ENCODE data around the gene HMGCS1. TPM values are rescaled to one million over a fixed set of nuclear protein-coding genes. Genes with fewer than 3 reads are reported as not detected.

The HMGCS1 gene
- total and polyA plus RNA-seq, 9 of the 15 experiments (the other 6 are each of a cell fraction or from before 2014, with no cell fraction given): 43.7 to 337 (median 111) TPM

GRCh38 chr5:43301653-43302091, 11.5 kb downstream of the HMGCS1 start:
- H3K4me3 ChIP-seq: no peak overlapping the region
- in situ Hi-C loops (cut with MboI) (no loop called here), intact Hi-C loops (cut with micrococcal nuclease) (loop anchor here (10.0 kb wide), 1 partner anchor 303 kb away; the partner anchor contains the start of gene NNT)
- peak overlapping the region; percentile 47; the same call in 1 of the 2 replicates for H3K4me2 ChIP-seq (ENCODE audit: insufficient read depth, low read length)
- FAIRE-seq (peak; percentile 81), DNase-seq (ENCODE audit: extremely low read depth in 1 of 4, low spot score in 3 of 4) (peak in 2 of 4 experiments; percentile 54 to 73), ATAC-seq (peak; percentile 78)
- peak overlapping the region; percentile 47 for H2AFZ ChIP-seq (ENCODE audit: low read depth, low read length)
- 10% methylated on average over 3 of the region's 3 CpGs for WGBS (ENCODE audit: insufficient coverage, low coverage, missing lambda C conversion rate)
- ChIA-PET CTCF (ENCODE audit: low intra/inter-chr PET ratio) (no interaction called here), POLR2A (interaction anchor here (1.0 to 2.5 kb wide), 2 partner anchors 11 to 13 kb away, joined by 4 to 14 read pairs; partner anchors contain the start of gene HMGCS1)
- H3K9ac ChIP-seq (ENCODE audit: insufficient read depth in 1 of 2, low read depth in 2 of 2, low read length in 2 of 2): peak overlapping the region in 1 of 2 experiments; percentile 15; a peak in 2 of 4 replicates
- peaks cover 69% of the 10 kb centered on the region for H3K79me2 ChIP-seq (ENCODE audit: control insufficient read depth, insufficient read depth, low read length)
- no peaks in the 10 kb centered on the region for H3K9me3 ChIP-seq (replicated peaks; ENCODE audit: control insufficient read depth, insufficient read depth, low read depth, low read length)
- no TSS peak for BruUV-seq (replicated peaks)
- no peaks in the 10 kb centered on the region for H3K9me1 ChIP-seq (ENCODE audit: control insufficient read depth, insufficient read depth, low read length)
- peaks cover 91% of the 10 kb centered on the region for H3K36me3 ChIP-seq (ENCODE audit: control insufficient read depth, insufficient read depth, low read length)
- H3K27me3 ChIP-seq (ENCODE audit: control insufficient read depth in 2 of 2, insufficient read depth in 2 of 2, low read length in 2 of 2): no peaks in the 10 kb centered on the region
- peak overlapping the region; percentile 53; the same call in 2 of the 3 replicates for H3K27ac ChIP-seq (ENCODE audit: extremely low read depth, low read depth, low read length)
- H3K4me1 ChIP-seq (replicated peaks in 1 of 2; ENCODE audit: control insufficient read depth in 2 of 2, insufficient read depth in 2 of 2, low read length in 2 of 2): peaks cover 9 to 38% of the 10 kb centered on the region in 2 experiments
- H4K20me1 ChIP-seq (replicated peaks; ENCODE audit: control insufficient read depth, insufficient read depth, low read length): peaks cover 21% of the 10 kb centered on the region
- peak; percentile 49 for TF ChIP-seq CHD7 (IDR thresholded peaks at IDR 0.05; ENCODE audit: low read depth, low read length)
- no peak for TF ChIP-seq ZNF431 (CRISPR knock-in tag; IDR thresholded peaks at IDR 0.05)
- TF ChIP-seq HNRNPLL (IDR thresholded peaks at IDR 0.05; ENCODE audit: low read depth, low read length, poor library complexity, severe bottlenecking): no peak
- no peak for TF ChIP-seq NCOA4 (IDR thresholded peaks at IDR 0.05; ENCODE audit: partially characterized antibody)
